HUES48 (cell line): Measurements from ENCODE around the gene CIAPIN1.
"Not testable (repeated sequence)": the region's sequence is repeated elsewhere in the genome, so short reads cannot be mapped to it uniquely, and the experiment has no call there.

Source experiments
- H3K27ac ChIP-seq: one replicate; pipeline ENCODE4 v1.7.0; 2013; ENCODE audit warnings: low read depth, low read length, inconsistent platforms
- H3K27me3 ChIP-seq: 2 replicates; pipeline ENCODE4 v1.6.1; 2013; ENCODE audit warnings: mild to moderate bottlenecking, low read length; ENCODE audit not compliant: control insufficient read depth, insufficient read depth
- H3K36me3 ChIP-seq: 2 replicates; pipeline ENCODE4 v1.6.1; 2013; ENCODE audit warnings: low read length; ENCODE audit not compliant: control insufficient read depth, insufficient read depth
- H3K4me1 ChIP-seq: 2 replicates; pipeline ENCODE4 v1.6.1; 2013; ENCODE audit warnings: mild to moderate bottlenecking, low read length; ENCODE audit not compliant: control insufficient read depth, insufficient read depth
- H3K4me3 ChIP-seq: 2 replicates; pipeline ENCODE4 v1.5.1; 2013; ENCODE audit warnings: mild to moderate bottlenecking, low read depth, low read length
- H3K9ac ChIP-seq: 2 replicates; pipeline ENCODE4 v1.6.1; 2013; ENCODE audit warnings: mild to moderate bottlenecking, low read depth, low read length, moderate library complexity
- H3K9me3 ChIP-seq: 2 replicates; pipeline ENCODE4 v1.6.1; 2013; ENCODE audit warnings: low read length; ENCODE audit not compliant: control insufficient read depth, insufficient read depth

The CIAPIN1 gene

GRCh38 chr16:57464523-57464922 lies 17.3 kb upstream of the CIAPIN1 start:
- peaks cover 68% of the 10 kb centered on the region for H3K36me3 ChIP-seq
- H3K4me1 ChIP-seq, result no peaks in the 10 kb centered on the region

GRCh38 chr16:57462978-57463362 lies 15.8 kb upstream of the CIAPIN1 start:
- Histone ChIP-seq H3K36me3 (peaks cover 68% of the 10 kb centered on the region), H3K27me3 (no peaks in the 10 kb centered on the region), H3K27ac (peak overlapping the region; percentile 72), H3K4me3 (peak overlapping the region; percentile 90), H3K4me1 (no peaks in the 10 kb centered on the region), H3K9me3 (no peaks in the 10 kb centered on the region), H3K9ac (peak overlapping the region; percentile 63)

More at GRCh38 chr16:57464523-57464922, 17.3 kb upstream of the CIAPIN1 start:
- Histone ChIP-seq H3K4me3 (no peak overlapping the region), H3K9me3 (no peaks in the 10 kb centered on the region), H3K27me3 (no peaks in the 10 kb centered on the region), H3K9ac (no peak overlapping the region), H3K27ac (no peak overlapping the region)

- Histone ChIP-seq H3K9me3 (no peaks in the 10 kb centered on the region), H3K27me3 (no peaks in the 10 kb centered on the region), H3K27ac (peak within 1 kb of the TSS; percentile 72), H3K36me3 (peaks cover 68% of the 10 kb centered on the region), H3K4me1 (no peaks in the 10 kb centered on the region), H3K9ac (peak within 1 kb of the TSS; percentile 63), H3K4me3 (peak within 1 kb of the TSS; percentile 90)
These were observed 15.2 kb upstream of the CIAPIN1 start, which contains the start of gene POLR2C for GRCh38 chr16:57462209-57462977. POLR2C (plus strand) TSS chr16:57462679; CDS start chr16:57462725, 46 bp downstream.

GRCh38 chr16:57452021-57452420 lies 4.8 kb upstream of the CIAPIN1 start:
- H3K36me3 ChIP-seq, result peaks cover 50% of the 10 kb centered on the region
- H3K9me3 ChIP-seq, result no peaks in the 10 kb centered on the region
- H3K27ac ChIP-seq, result no peak overlapping the region
- H3K27me3 ChIP-seq, result no peaks in the 10 kb centered on the region
- no peak overlapping the region for H3K4me3 ChIP-seq
- no peaks in the 10 kb centered on the region for H3K4me1 ChIP-seq
- no peak overlapping the region for H3K9ac ChIP-seq

GRCh38 chr16:57446531-57447185 lies 527 bp downstream of the CIAPIN1 start:
- 0 out of 2 replicates have a peak, but pooled peaks cover 5% of the 10 kb centered on the region for H3K4me1 ChIP-seq
- H3K9ac ChIP-seq, result peak overlapping the region; percentile 77
- H3K27ac ChIP-seq, result peak overlapping the region; percentile 80
- H3K27me3 ChIP-seq, result no peaks in the 10 kb centered on the region
- H3K9me3 ChIP-seq, result no peaks in the 10 kb centered on the region
- H3K36me3 ChIP-seq, result peaks cover 9% of the 10 kb centered on the region
- peak overlapping the region; percentile 92 for H3K4me3 ChIP-seq

- Histone ChIP-seq H3K4me1 (0 out of 2 replicates have a peak, but pooled peaks cover 5% of the 10 kb centered on the region), H3K4me3 (no peak overlapping the region), H3K9me3 (peaks cover 8% of the 10 kb centered on the region; the same call in 1 of the 2 replicates), H3K9ac (no peak overlapping the region), H3K27ac (no peak overlapping the region), H3K36me3 (peaks cover 7% of the 10 kb centered on the region), H3K27me3 (no peaks in the 10 kb centered on the region)
These were observed 1.7 kb downstream of the CIAPIN1 start for GRCh38 chr16:57445510-57445909.

- Histone ChIP-seq H3K9ac (no peak overlapping the region), H3K9me3 (peaks cover 10% of the 10 kb centered on the region; the same call in 1 of the 2 replicates), H3K4me3 (no peak overlapping the region), H3K27me3 (no peaks in the 10 kb centered on the region), H3K4me1 (0 out of 2 replicates have a peak, but pooled peaks cover 5% of the 10 kb centered on the region), H3K27ac (no peak overlapping the region), H3K36me3 (peaks cover 12% of the 10 kb centered on the region)
These were observed 2.5 kb downstream of the CIAPIN1 start for GRCh38 chr16:57444711-57445110.

- not testable (repeated sequence) for H3K9me3 ChIP-seq, H3K4me1 ChIP-seq, H3K27ac ChIP-seq, H3K4me3 ChIP-seq, H3K9ac ChIP-seq, H3K27me3 ChIP-seq
- peaks cover 46% of the 10 kb centered on the region for H3K36me3 ChIP-seq
These were observed 6.6 kb downstream of the CIAPIN1 start for GRCh38 chr16:57440551-57440950.

GRCh38 chr16:57439947-57440346 lies 7.2 kb downstream of the CIAPIN1 start:
- H3K4me3 ChIP-seq, H3K9ac ChIP-seq, H3K27ac ChIP-seq, H3K4me1 ChIP-seq, H3K9me3 ChIP-seq, H3K27me3 ChIP-seq: not testable (repeated sequence)
- peaks cover 51% of the 10 kb centered on the region for H3K36me3 ChIP-seq

GRCh38 chr16:57435838-57436237 lies 11.3 kb downstream of the CIAPIN1 start:
- Histone ChIP-seq H3K27ac (no peak overlapping the region), H3K36me3 (peaks cover 89% of the 10 kb centered on the region), H3K9ac (no peak overlapping the region), H3K4me1 (no peaks in the 10 kb centered on the region), H3K27me3 (no peaks in the 10 kb centered on the region), H3K4me3 (no peak overlapping the region), H3K9me3 (peaks cover 5% of the 10 kb centered on the region; the same call in 1 of the 2 replicates)

GRCh38 chr16:57434003-57434402 lies 13.2 kb downstream of the CIAPIN1 start:
- peaks cover 91% of the 10 kb centered on the region for H3K36me3 ChIP-seq
- H3K27ac ChIP-seq, result no peak overlapping the region
- no peaks in the 10 kb centered on the region for H3K27me3 ChIP-seq
- H3K9ac ChIP-seq, result no peak overlapping the region
- H3K4me1 ChIP-seq, result no peaks in the 10 kb centered on the region
- H3K4me3 ChIP-seq, result no peak overlapping the region
- H3K9me3 ChIP-seq, result no peaks in the 10 kb centered on the region
